CD8-positive, alpha-beta memory T cell (primary cell): ENCODE results near the gene PUM1. TPM values are rescaled to one million over a fixed set of nuclear protein-coding genes. Genes with fewer than 3 reads are reported as not detected.

ENCODE experiments used
- CTCF ChIA-PET: fragments of 350-600 bp; sonication (Branson Sonifier 250); formaldehyde crosslinking; loops from one replicate; lab custom pipeline; 2021; ENCODE audit warnings: antibody characterized with exemption; lab: Charles Lee
- POLR2A ChIA-PET: fragments of 350-600 bp; sonication (Branson Sonifier 250); formaldehyde crosslinking; loops from one replicate; lab custom pipeline; 2021; ENCODE audit warnings: antibody characterized with exemption; lab: Charles Lee
- DNase-seq, 5 donors: peaks; one replicate each; pipeline versions ENCODE4 v3.0.0 to v3.0.0-alpha.2; 2020 to 2022; ENCODE audit warnings: mixed read lengths in 1 of 5
- H3K27ac ChIP-seq: one replicate; pipeline ENCODE4 v1.7.0; 2013; ENCODE audit warnings: low read depth, mild to moderate bottlenecking, low read length, moderate library complexity
- H3K27me3 ChIP-seq: 2 replicates; pipeline ENCODE4 v1.7.0; 2013; ENCODE audit warnings: low read length, mild to moderate bottlenecking; ENCODE audit not compliant: insufficient read depth, poor library complexity, severe bottlenecking
- H3K36me3 ChIP-seq: 2 replicates; pipeline ENCODE4 v1.7.0; 2013; ENCODE audit warnings: mild to moderate bottlenecking, low read length, moderate library complexity; ENCODE audit not compliant: insufficient read depth
- H3K4me1 ChIP-seq: 2 replicates; pipeline ENCODE4 v1.7.0; 2013; ENCODE audit warnings: mild to moderate bottlenecking, low read length, moderate library complexity; ENCODE audit not compliant: insufficient read depth
- H3K4me3 ChIP-seq: 2 replicates; pipeline ENCODE4 v1.7.0; 2013; ENCODE audit warnings: mild to moderate bottlenecking, low read length
- H3K9me3 ChIP-seq: 2 replicates; pipeline ENCODE4 v1.7.0; 2013; ENCODE audit warnings: mild to moderate bottlenecking, low read length
- H3K27ac Mint-ChIP-seq, 8 donors: one replicate each; pipeline ENCODE4 v1.8.0; 2020 to 2021; ENCODE audit warnings: mixed read lengths in 8 of 8, mild to moderate bottlenecking in 6 of 8, inconsistent platforms in 3 of 8, moderate library complexity in 3 of 8
- H3K27me3 Mint-ChIP-seq, 2 donors: one replicate each; pipeline ENCODE4 v1.8.0; 2020 to 2021; ENCODE audit warnings: mixed read lengths in 2 of 2, mild to moderate bottlenecking in 1 of 2, moderate library complexity in 1 of 2
- H3K36me3 Mint-ChIP-seq, 3 donors: one replicate each; pipeline ENCODE4 v1.8.0; 2020 to 2021; ENCODE audit warnings: mixed read lengths in 3 of 3, inconsistent platforms in 1 of 3, mild to moderate bottlenecking in 1 of 3
- H3K4me1 Mint-ChIP-seq, 3 donors: one replicate each; pipeline ENCODE4 v1.8.0; 2020 to 2021; ENCODE audit warnings: mixed read lengths in 3 of 3, inconsistent platforms in 1 of 3, mild to moderate bottlenecking in 1 of 3
- H3K4me3 Mint-ChIP-seq, 7 donors: one replicate each; pipeline ENCODE4 v1.8.0; 2020 to 2021; ENCODE audit warnings: mixed read lengths in 7 of 7, mild to moderate bottlenecking in 6 of 7, moderate library complexity in 4 of 7, inconsistent platforms in 2 of 7
- H3K9me3 Mint-ChIP-seq, 5 donors: one replicate each; pipeline ENCODE4 v1.8.0; 2020 to 2022; ENCODE audit warnings: mixed read lengths in 5 of 5, mild to moderate bottlenecking in 3 of 5, moderate library complexity in 2 of 5, inconsistent platforms in 1 of 5
- polyA plus RNA-seq: library from polyadenylated mRNA; unstranded; fragments of 300-500 nt; fragmentation: Illumina TruSeq; gene quantifications from one replicate; pipeline ENCODE4 v1.2.3, GENCODE V29; 2021
- total RNA-seq, 2 experiments: library from RNA; stranded (reverse); gene quantifications; one replicate each; pipeline ENCODE4 v1.2.3, GENCODE V29; 2021

Gene PUM1
- total and polyA plus RNA-seq, 3 experiments from 2014 or later: 99.8 to 127 (median 113) TPM

- no peak overlapping the region for H3K27ac Mint-ChIP-seq
- DNase-seq: no peak
- H3K4me1 ChIP-seq: no peaks in the 10 kb centered on the region
- H3K4me1 Mint-ChIP-seq: peaks cover 0 to 2% (median 0%) of the 10 kb centered on the region in 3 donors
- H3K4me3 ChIP-seq: no peak overlapping the region
- no peaks in the 10 kb centered on the region for H3K9me3 Mint-ChIP-seq
- ChIA-PET POLR2A (no interaction called here), CTCF (no interaction called here)
- H3K4me3 Mint-ChIP-seq: no peak overlapping the region
- peaks cover 23 to 55% of the 10 kb centered on the region in 2 donors for H3K27me3 Mint-ChIP-seq
- no peaks in the 10 kb centered on the region for H3K36me3 ChIP-seq
- no peaks in the 10 kb centered on the region for H3K36me3 Mint-ChIP-seq
- no peaks in the 10 kb centered on the region for H3K27me3 ChIP-seq
- no peaks in the 10 kb centered on the region for H3K9me3 ChIP-seq
- H3K27ac ChIP-seq: no peak overlapping the region
These were observed 181.9 kb downstream of the PUM1 start for GRCh38 chr1:30883389-30884172.

- no peaks in the 10 kb centered on the region for H3K36me3 Mint-ChIP-seq
- DNase-seq: no peak
- H3K4me1 Mint-ChIP-seq: peaks cover 0 to 2% (median 0%) of the 10 kb centered on the region in 3 donors
- Histone ChIP-seq H3K36me3 (no peaks in the 10 kb centered on the region), H3K4me3 (no peak overlapping the region), H3K27ac (no peak overlapping the region), H3K9me3 (no peaks in the 10 kb centered on the region), H3K4me1 (no peaks in the 10 kb centered on the region), H3K27me3 (no peaks in the 10 kb centered on the region)
- CTCF ChIA-PET: no interaction called here
- no peak overlapping the region for H3K27ac Mint-ChIP-seq
- POLR2A ChIA-PET: no interaction called here
- H3K4me3 Mint-ChIP-seq: no peak overlapping the region
- H3K27me3 Mint-ChIP-seq: peaks cover 25 to 60% of the 10 kb centered on the region in 2 donors
- no peaks in the 10 kb centered on the region for H3K9me3 Mint-ChIP-seq
These were observed 182.7 kb downstream of the PUM1 start for GRCh38 chr1:30882678-30883388.

Other genes starting within 250 kb of the PUM1 start
- gene SDC3, start 157.0 kb downstream of the PUM1 start, total RNA-seq: under 1 TPM; 0.44 TPM
- not detected for gene SDC3, start 157.0 kb downstream of the PUM1 start, polyA plus RNA-seq
- not detected for gene NKAIN1, start 174.2 kb upstream of the PUM1 start, total RNA-seq
- gene NKAIN1, start 174.2 kb upstream of the PUM1 start, polyA plus RNA-seq: not detected
- 100 to 1,000 TPM; 120 TPM for gene SNRNP40, start 231.1 kb upstream of the PUM1 start, total RNA-seq
- gene SNRNP40, start 231.1 kb upstream of the PUM1 start, polyA plus RNA-seq: 89.3 TPM
- gene ZCCHC17, start 231.3 kb upstream of the PUM1 start, total RNA-seq: 10 to 100 TPM; 30.4 to 30.8 TPM
- 51.0 TPM for gene ZCCHC17, start 231.3 kb upstream of the PUM1 start, polyA plus RNA-seq